GM19025 (cell line): ENCODE data around the gene DNM3.

Experiments used
- ATAC-seq: cut with Tn5 transposase; IDR thresholded peaks from one replicate; pipeline ENCODE4 v1.9.1; 2021; ENCODE audit warnings: mild to moderate bottlenecking, low read depth, moderate library complexity; ENCODE audit not compliant: unreplicated experiment

Gene DNM3

GRCh38 chr1:172154551-172154950 lies 313.3 kb downstream of the DNM3 start:
- ATAC-seq = peak; percentile 90

GRCh38 chr1:172155766-172156165 lies 314.5 kb downstream of the DNM3 start:
- no peak for ATAC-seq

- ATAC-seq = no peak
Observed at GRCh38 chr1:172162236-172162635, 320.9 kb downstream of the DNM3 start.

GRCh38 chr1:172163498-172164215 lies 322.4 kb downstream of the DNM3 start:
- no peak for ATAC-seq

- no peak for ATAC-seq
Observed at GRCh38 chr1:172165403-172165802, 324.1 kb downstream of the DNM3 start.

- no peak for ATAC-seq
Observed at GRCh38 chr1:172167796-172168596, 326.7 kb downstream of the DNM3 start.

GRCh38 chr1:172168597-172168872 lies 327.2 kb downstream of the DNM3 start:
- no peak for ATAC-seq

GRCh38 chr1:172169836-172170235 lies 328.5 kb downstream of the DNM3 start:
- ATAC-seq = no peak

GRCh38 chr1:172172352-172172831 lies 331.1 kb downstream of the DNM3 start:
- ATAC-seq = no peak

GRCh38 chr1:172176206-172176605 lies 334.9 kb downstream of the DNM3 start:
- no peak for ATAC-seq

- no peak for ATAC-seq
Observed at GRCh38 chr1:172177849-172178248, 336.6 kb downstream of the DNM3 start.

GRCh38 chr1:172178886-172179285 lies 337.6 kb downstream of the DNM3 start:
- ATAC-seq = no peak

- ATAC-seq = no peak
Observed at GRCh38 chr1:172179918-172180317, 338.6 kb downstream of the DNM3 start.

GRCh38 chr1:172180501-172181285 lies 339.4 kb downstream of the DNM3 start:
- ATAC-seq = peak; percentile 62

GRCh38 chr1:172184506-172185191 lies 343.4 kb downstream of the DNM3 start:
- ATAC-seq = no peak

GRCh38 chr1:172185211-172185610 lies 343.9 kb downstream of the DNM3 start:
- ATAC-seq = peak; percentile 46

- no peak for ATAC-seq
Observed at GRCh38 chr1:172185996-172186395, 344.7 kb downstream of the DNM3 start.

GRCh38 chr1:172201572-172201971 lies 360.3 kb downstream of the DNM3 start:
- ATAC-seq = no peak

- no peak for ATAC-seq
Observed at GRCh38 chr1:172203135-172203823, 362.0 kb downstream of the DNM3 start.

GRCh38 chr1:172203902-172204301 lies 362.6 kb downstream of the DNM3 start:
- ATAC-seq = no peak
